NB4 (cell line): ENCODE measurements around the gene WFS1.

ENCODE experiments used
- CTCF ChIP-seq: IDR thresholded peaks from one replicate; pipeline ENCODE4 v1.5.1; 2012; ENCODE audit warnings: low read depth, low read length
- POLR2A ChIP-seq: IDR thresholded peaks from 2 replicates; pipeline ENCODE4 v1.6.1; 2011; ENCODE audit warnings: mild to moderate bottlenecking; ENCODE audit not compliant: insufficient read length; ENCODE audit errors: extremely low read depth

DNA sequence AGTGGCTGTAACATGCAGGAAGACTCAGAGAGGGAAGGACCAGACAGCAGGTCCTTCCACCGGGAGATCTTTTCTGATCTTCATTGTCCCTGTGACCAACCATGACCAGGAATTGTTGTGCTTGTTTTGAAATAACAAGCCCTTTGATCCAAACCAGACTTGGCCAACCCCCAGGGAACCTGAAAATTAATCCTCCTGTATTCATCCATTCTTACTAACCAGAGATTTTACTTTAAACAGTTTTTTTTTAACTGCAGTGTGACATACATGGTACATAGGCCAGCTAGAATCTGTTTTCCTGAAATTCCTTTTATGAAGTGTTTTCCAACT lies 4.0 kb downstream of the WFS1 start:
- TF ChIP-seq POLR2A (no peak), CTCF (no peak)
